GM12801 (cell line): ENCODE measurements around the gene SORBS1.

Source experiments
- TF ChIP-seq, protein P1 (sequence below): IDR thresholded peaks from one replicate; pipeline ENCODE4 v1.5.1; 2011; ENCODE audit warnings: control low read depth; ENCODE audit not compliant: insufficient read length; ENCODE audit errors: extremely low read depth

SORBS1 gene

GRCh38 chr10:95288303-95288702, 272.9 kb downstream of the SORBS1 start:
- TF ChIP-seq, protein P1, sequence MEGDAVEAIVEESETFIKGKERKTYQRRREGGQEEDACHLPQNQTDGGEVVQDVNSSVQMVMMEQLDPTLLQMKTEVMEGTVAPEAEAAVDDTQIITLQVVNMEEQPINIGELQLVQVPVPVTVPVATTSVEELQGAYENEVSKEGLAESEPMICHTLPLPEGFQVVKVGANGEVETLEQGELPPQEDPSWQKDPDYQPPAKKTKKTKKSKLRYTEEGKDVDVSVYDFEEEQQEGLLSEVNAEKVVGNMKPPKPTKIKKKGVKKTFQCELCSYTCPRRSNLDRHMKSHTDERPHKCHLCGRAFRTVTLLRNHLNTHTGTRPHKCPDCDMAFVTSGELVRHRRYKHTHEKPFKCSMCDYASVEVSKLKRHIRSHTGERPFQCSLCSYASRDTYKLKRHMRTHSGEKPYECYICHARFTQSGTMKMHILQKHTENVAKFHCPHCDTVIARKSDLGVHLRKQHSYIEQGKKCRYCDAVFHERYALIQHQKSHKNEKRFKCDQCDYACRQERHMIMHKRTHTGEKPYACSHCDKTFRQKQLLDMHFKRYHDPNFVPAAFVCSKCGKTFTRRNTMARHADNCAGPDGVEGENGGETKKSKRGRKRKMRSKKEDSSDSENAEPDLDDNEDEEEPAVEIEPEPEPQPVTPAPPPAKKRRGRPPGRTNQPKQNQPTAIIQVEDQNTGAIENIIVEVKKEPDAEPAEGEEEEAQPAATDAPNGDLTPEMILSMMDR, result no peak

DNA sequence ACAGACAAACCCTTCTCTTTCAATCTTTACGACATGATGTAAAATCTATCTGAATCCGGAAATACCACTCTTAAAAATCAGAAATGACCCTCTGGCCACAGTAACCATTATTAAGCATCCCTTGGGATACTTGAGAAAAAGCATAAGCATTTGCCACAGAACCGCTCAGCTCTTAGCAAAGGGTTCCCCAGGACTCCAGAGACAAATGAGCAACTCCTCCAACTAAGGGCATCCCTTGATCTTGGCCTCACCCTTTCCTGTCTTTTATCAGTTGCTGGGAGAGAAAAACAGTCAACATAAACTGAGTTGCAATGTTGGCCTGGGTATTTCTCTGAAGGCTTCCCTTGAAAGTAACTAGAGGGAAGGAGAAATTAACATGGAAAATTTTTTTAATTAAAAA, 273.9 kb downstream of the SORBS1 start:
- TF ChIP-seq, protein P1, result no peak

DNA sequence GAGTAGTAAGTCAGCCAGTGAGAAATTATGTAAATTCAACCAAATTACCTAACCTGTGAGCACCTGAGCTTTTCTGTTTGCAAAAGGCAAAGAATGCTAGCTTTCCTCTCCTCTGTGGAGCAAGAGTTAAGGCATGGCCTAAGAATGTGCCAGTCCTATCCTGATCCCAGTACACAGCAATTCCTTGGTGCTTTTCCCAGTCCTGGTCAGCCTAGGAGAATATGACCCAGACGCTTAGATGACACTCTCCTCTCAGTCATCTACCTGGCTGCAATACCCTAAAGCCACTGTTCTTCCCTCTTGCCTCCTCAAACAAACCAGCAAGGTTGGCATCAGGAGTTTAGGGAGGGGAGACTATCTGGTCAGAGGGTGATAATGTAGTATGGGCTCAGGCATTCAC, 274.5 kb downstream of the SORBS1 start:
- TF ChIP-seq, protein P1, result no peak

DNA sequence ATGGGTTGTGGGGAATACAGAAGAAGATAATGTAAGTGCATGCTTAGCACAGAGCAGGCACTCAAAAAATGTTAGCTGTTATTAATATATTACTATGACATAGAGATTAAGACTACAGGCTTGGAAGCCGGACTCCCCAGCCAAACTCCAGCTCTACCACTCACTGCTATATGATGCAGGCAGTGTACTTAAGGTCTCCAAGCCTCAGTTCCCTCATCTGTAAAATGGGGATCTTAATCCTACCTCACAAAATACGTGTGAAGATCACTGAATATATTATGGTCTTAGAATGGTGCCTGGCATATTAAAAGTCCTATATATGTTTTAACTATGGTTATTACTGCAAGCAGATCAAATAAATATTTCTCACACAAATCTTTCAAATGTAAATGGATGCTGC, 275.6 kb downstream of the SORBS1 start:
- TF ChIP-seq, protein P1, result no peak

DNA sequence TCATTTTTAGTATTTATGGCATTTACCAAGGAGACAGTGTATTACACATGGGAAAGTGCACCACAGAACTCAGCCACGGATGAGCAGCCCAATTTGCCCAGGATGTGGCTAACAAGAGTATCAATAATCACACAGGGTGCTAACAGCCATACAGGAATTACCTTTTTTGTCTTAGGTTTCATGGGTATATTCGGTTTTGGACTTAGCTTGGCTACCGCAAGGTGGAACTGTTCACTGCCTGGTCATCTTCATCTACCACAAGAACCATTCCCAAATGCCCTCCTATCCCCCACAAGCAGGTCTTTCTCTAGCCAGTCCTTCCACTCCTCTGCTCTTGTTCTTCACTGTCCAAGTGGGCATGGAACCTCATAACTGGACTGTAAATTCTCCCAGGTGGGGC, 276.4 kb downstream of the SORBS1 start:
- TF ChIP-seq, protein P1, result no peak

DNA sequence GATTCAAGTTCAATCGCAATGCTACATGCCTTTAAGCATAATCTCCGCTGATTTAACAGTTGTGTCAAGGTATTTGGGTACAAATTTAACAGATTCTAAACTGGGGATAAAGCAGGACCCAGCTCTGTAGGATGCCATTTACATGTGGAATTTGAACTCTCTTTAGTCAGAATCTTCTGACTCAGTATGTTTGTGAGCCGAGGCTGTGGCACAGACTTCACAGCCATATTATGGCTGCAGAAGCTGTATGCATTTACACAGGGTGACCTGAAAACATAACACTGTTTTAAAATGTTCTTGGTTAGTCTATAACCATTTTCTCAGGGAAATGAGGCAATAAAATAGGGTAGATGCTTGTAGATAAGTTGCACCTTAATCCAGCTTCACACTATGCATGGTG, 279.1 kb downstream of the SORBS1 start:
- TF ChIP-seq, protein P1, result no peak

DNA sequence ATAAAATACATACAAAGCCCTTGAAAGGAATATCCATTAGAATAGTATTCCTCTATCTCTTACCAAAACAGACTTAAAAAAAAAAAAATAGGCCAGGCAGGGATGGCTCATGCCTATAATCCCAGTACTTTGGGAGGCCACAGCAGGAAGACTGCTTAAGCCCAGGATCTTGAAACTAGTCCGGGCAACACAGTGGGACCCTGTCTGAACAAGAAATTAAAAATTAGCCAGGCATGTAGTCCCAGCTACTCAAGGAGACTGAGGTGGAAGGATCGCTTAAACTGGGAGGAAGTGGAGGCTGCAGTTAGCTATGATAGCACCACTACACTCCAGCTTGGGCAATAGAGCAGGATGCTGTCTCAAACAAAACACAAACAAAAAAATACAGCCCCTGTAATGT, 280.0 kb downstream of the SORBS1 start:
- TF ChIP-seq, protein P1, result no peak

- TF ChIP-seq, protein P1, result no peak
These were observed 280.5 kb downstream of the SORBS1 start for GRCh38 chr10:95280637-95281036.
